ENCODE data around the gene CRAMP1. TPM values are rescaled to one million over a fixed set of nuclear protein-coding genes. Genes with fewer than 3 reads are reported as not detected.

Gene CRAMP1
- total and polyA plus RNA-seq, 2 of the 8 experiments (the other 6 are each of a cell fraction or from before 2014, with no cell fraction given) = 19.2 to 23.2 TPM

- Histone ChIP-seq H3K56ac (replicated peaks; ENCODE audit: insufficient read length, low read depth, low read length) (no peak overlapping the region), H2BK15ac (ENCODE audit: low read length) (no peak overlapping the region), H2AK5ac (ENCODE audit: low read depth, low read length) (no peak overlapping the region), H3K4me1 (replicated peaks in 1 of 4; ENCODE audit: control insufficient read depth in 3 of 4, insufficient read depth in 4 of 4, low read length in 3 of 4) (no peaks in the 10 kb centered on the region), H3K14ac (ENCODE audit: insufficient read length) (no peak overlapping the region), H3K79me1 (ENCODE audit: low read depth, low read length) (no peaks in the 10 kb centered on the region), H3K36me3 (ENCODE audit: control insufficient read depth in 2 of 4, insufficient read depth in 4 of 4, low read length in 3 of 4) (peaks cover 27 to 73% (median 63%) of the 10 kb centered on the region in 4 experiments), H2BK20ac (ENCODE audit: low read length) (no peak overlapping the region), H2BK12ac (ENCODE audit: low read depth, low read length) (no peak overlapping the region), H4K91ac (replicated peaks; ENCODE audit: insufficient read length, low read length) (no peak overlapping the region), H3K23me2 (ENCODE audit: low read depth, low read length) (no peaks in the 10 kb centered on the region), H3K4ac (replicated peaks; ENCODE audit: insufficient read length, low read depth, low read length) (no peak overlapping the region), H2BK5ac (ENCODE audit: low read depth, low read length) (no peak overlapping the region), H4K5ac (ENCODE audit: insufficient read length, low read depth, low read length) (no peak overlapping the region), H3K9me3 (ENCODE audit: insufficient read depth in 2 of 2, low read depth in 1 of 2, low read length in 1 of 2) (no peaks in the 10 kb centered on the region), H3K27me3 (replicated peaks in 1 of 4; ENCODE audit: control insufficient read depth in 3 of 4, extremely low read depth in 1 of 4, insufficient read depth in 3 of 4, low read length in 3 of 4) (no peaks in the 10 kb centered on the region; a peak in 1 of 7 replicates), H3K9ac (replicated peaks in 1 of 4; ENCODE audit: extremely low read depth in 1 of 4, low read depth in 3 of 4, low read length in 3 of 4) (no peak overlapping the region), H3K4me2 (ENCODE audit: insufficient read depth in 1 of 2, low read depth in 2 of 2, low read length in 2 of 2) (no peak overlapping the region), H3K23ac (ENCODE audit: insufficient read length) (no peak overlapping the region), H2AFZ (ENCODE audit: low read length) (no peak overlapping the region), H3K4me3 (ENCODE audit: extremely low read depth in 1 of 4, insufficient read depth in 2 of 4, low read depth in 3 of 4, low read length in 4 of 4) (no peak overlapping the region), H3K18ac (ENCODE audit: extremely low read depth, low read length) (no peak overlapping the region), H3K79me2 (ENCODE audit: control insufficient read depth in 1 of 2, insufficient read depth in 2 of 2, low read length in 2 of 2) (no peaks in the 10 kb centered on the region), H4K20me1 (replicated peaks in 1 of 2; ENCODE audit: control insufficient read depth in 1 of 2, insufficient read depth in 2 of 2, low read length in 2 of 2) (peaks cover 0 to 5% of the 10 kb centered on the region in 2 experiments), H3K27ac (ENCODE audit: low read depth, low read length) (no peak overlapping the region), H4K8ac (ENCODE audit: extremely low read depth, insufficient read depth, low read length) (no peak overlapping the region), H2BK120ac (replicated peaks; ENCODE audit: low read depth, low read length) (no peak overlapping the region)
- no peak for FAIRE-seq
- 91% methylated on average over 13 of the region's 13 CpGs; no CpG with 5 or more reads in 1 of the 2 experiments for WGBS, 2 experiments (ENCODE audit: extremely low coverage in 1 of 2, insufficient coverage in 1 of 2, insufficient read length in 1 of 2, insufficient replicate concordance in 2 of 2, low coverage in 1 of 2, low lambda C conversion rate in 2 of 2, missing lambda C conversion rate in 1 of 2)
- POLR2A ChIA-PET (ENCODE audit: partially characterized antibody) = interaction anchor here (1.8 to 3.1 kb wide), 2 partner anchors 10 to 12 kb away, joined by 3 to 8 read pairs; partner anchors contain the start of gene JPT2
- CTCF ChIA-PET (ENCODE audit: partially characterized antibody) = interaction anchor here (1.2 kb wide), 1 partner anchor 93 kb away, joined by 3 read pairs; no protein-coding TSS in a partner anchor
- DNase-seq (ENCODE audit: low read depth in 1 of 2, low spot score in 2 of 2) = no peak
- TF ChIP-seq HDAC6 (IDR thresholded peaks at IDR 0.05; ENCODE audit: low read depth, low read length) (no peak), POLR2AphosphoS5 (IDR thresholded peaks at IDR 0.05; ENCODE audit: low read depth, low read length) (no peak), GABPA (IDR thresholded peaks at IDR 0.05; ENCODE audit: borderline replicate concordance, insufficient read depth, low read length) (no peak), TEAD4 (IDR thresholded peaks at IDR 0.05; ENCODE audit: low read depth, low read length) (no peak), SP2 (IDR thresholded peaks at IDR 0.05; ENCODE audit: low read length) (no peak), TCF12 (IDR thresholded peaks at IDR 0.05; ENCODE audit: low read depth, low read length) (no peak), SIX5 (IDR thresholded peaks at IDR 0.05; ENCODE audit: low read depth, low read length) (no peak), ATF3 (IDR thresholded peaks at IDR 0.05; ENCODE audit: insufficient read depth, low read depth, low read length) (no peak), SRF (IDR thresholded peaks at IDR 0.05; ENCODE audit: low read depth, low read length) (no peak), FOSL1 (IDR thresholded peaks at IDR 0.05; ENCODE audit: insufficient read depth, low read depth, low read length) (no peak), RNF2 (IDR thresholded peaks at IDR 0.05; ENCODE audit: borderline replicate concordance, low read depth, low read length, missing control alignments, poor library complexity, severe bottlenecking) (no peak), MAX (IDR thresholded peaks at IDR 0.05) (no peak), CTBP2 (IDR thresholded peaks at IDR 0.05; ENCODE audit: borderline replicate concordance, insufficient read depth, insufficient read length, low read length) (no peak)
Observed at GRCh38 chr16:1666316-1666715, 54.2 kb downstream of the CRAMP1 start.
